Skeletal muscle tissue (tissue), 4 donors: Measurements from ENCODE around the gene GTPBP2. TPM values are rescaled to one million over a fixed set of nuclear protein-coding genes. Genes with fewer than 3 reads are reported as not detected.
A peak's percentile ranks its signal among the peaks of the same experiment; 100 is the strongest.

Source experiments
- H3K27ac ChIP-seq: one replicate; pipeline ENCODE4 v1.7.0; 2013; ENCODE audit warnings: mild to moderate bottlenecking, low read depth, low read length, inconsistent platforms
- H3K27me3 ChIP-seq, 3 donors: one replicate each; pipeline ENCODE4 v1.7.0; 2013; ENCODE audit warnings: low read length in 3 of 3; ENCODE audit not compliant: control insufficient read depth in 3 of 3, insufficient read depth in 3 of 3
- H3K36me3 ChIP-seq, 3 donors: one replicate each; pipeline ENCODE4 v1.7.0; 2013; ENCODE audit warnings: low read length in 3 of 3; ENCODE audit not compliant: control insufficient read depth in 3 of 3, insufficient read depth in 3 of 3
- H3K4me1 ChIP-seq, 3 donors: one replicate each; pipeline ENCODE4 v1.7.0; 2013; ENCODE audit warnings: low read length in 3 of 3, mild to moderate bottlenecking in 3 of 3; ENCODE audit not compliant: control insufficient read depth in 3 of 3, insufficient read depth in 3 of 3
- H3K4me3 ChIP-seq, 3 donors: one replicate each; pipeline ENCODE4 v1.7.0; 2013; ENCODE audit warnings: low read length in 3 of 3
- H3K9ac ChIP-seq, 3 donors: one replicate each; pipeline ENCODE4 v1.7.0; 2013; ENCODE audit warnings: low read length in 3 of 3, mild to moderate bottlenecking in 3 of 3, moderate library complexity in 2 of 3, low read depth in 1 of 3
- H3K9me3 ChIP-seq, 3 donors: one replicate each; pipeline ENCODE4 v1.7.0; 2013; ENCODE audit warnings: low read length in 3 of 3; ENCODE audit not compliant: control insufficient read depth in 3 of 3
- total RNA-seq: library from RNA; depleted of rRNA; stranded (reverse); fragments of >200 nt; gene quantifications from one replicate; pipeline ENCODE4 v1.2.3, GENCODE V29; 2014
- donor health status: Osteomylitis.

Gene GTPBP2
- total RNA-seq, 1 donor from 2014 or later: 30.8 TPM

- Histone ChIP-seq H3K36me3 (peaks cover 32 to 40% (median 36%) of the 10 kb centered on the region in 3 donors), H3K4me1 (peaks cover 78 to 97% (median 96%) of the 10 kb centered on the region in 3 donors), H3K27me3 (no peaks in the 10 kb centered on the region), H3K9ac (peak overlapping the region in 1 of 3 donors; percentile 83), H3K27ac (no peak overlapping the region), H3K9me3 (no peaks in the 10 kb centered on the region), H3K4me3 (peak overlapping the region in 1 of 3 donors; percentile 22)
Observed at GRCh38 chr6:43671011-43671800, 42.1 kb upstream of the GTPBP2 start.

DNA sequence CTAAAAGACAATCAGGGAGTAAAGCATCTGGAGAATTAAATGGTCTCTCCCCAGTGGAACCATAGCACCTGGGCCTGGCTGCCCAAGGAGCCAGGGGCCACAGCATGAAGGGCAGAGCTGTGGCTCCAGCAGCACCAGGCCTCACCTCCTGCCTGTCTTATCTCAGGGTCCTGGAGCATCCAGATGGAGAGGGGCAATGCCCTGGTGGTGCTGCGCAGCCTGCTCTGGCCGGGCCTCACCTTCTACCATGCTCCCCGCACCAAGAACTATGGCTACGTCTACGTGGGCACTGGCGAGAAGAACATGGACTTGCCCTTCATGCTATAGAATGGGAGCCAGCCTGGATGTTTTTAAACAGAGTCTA is 41.5 kb upstream of the GTPBP2 start:
- Histone ChIP-seq H3K4me3 (no peak overlapping the region), H3K4me1 (peaks cover 75 to 93% (median 91%) of the 10 kb centered on the region in 3 donors), H3K9ac (peak overlapping the region in 1 of 3 donors; percentile 83), H3K27ac (peak overlapping the region; percentile 74), H3K9me3 (no peaks in the 10 kb centered on the region), H3K36me3 (peaks cover 32 to 38% (median 36%) of the 10 kb centered on the region in 3 donors), H3K27me3 (no peaks in the 10 kb centered on the region)

DNA sequence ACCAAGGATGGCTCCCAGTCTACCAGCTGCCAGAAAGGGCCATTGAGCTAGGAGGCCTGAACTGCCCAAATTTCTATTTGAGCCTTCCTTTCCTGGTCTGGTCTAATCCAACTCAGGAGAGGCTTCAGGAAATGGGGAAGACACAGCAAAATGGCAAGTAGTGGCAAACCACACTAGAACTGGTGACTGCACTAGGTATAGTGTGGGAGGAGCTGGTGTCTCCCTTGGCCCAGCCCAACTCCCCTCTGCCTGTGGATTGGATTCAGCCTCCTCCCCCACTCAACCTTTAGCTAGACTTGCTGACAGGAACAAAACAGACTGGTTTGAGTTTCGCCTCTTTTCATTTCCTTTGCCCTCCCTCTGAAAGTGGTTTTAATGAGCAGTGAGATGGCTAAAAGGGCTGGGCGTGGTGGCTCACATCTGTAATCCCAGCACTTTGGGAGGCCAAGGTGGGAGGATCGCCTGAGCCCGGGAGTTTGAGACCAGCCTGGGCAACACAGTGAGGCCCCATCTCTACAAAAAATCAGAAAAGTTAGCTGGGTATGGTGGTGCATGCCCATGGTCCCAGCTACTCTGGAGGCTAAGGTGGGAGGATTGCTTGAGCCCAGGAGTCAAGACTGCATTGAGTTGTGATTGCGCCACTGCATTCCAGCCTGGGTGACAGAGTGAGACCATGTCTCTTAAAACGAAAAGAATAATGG is 41.0 kb upstream of the GTPBP2 start:
- peaks cover 31 to 34% (median 32%) of the 10 kb centered on the region in 3 donors for H3K36me3 ChIP-seq
- peak overlapping the region; percentile 74 for H3K27ac ChIP-seq
- H3K4me1 ChIP-seq: peaks cover 75 to 88% (median 86%) of the 10 kb centered on the region in 3 donors
- peak overlapping the region; percentile 4 to 83 (median 71) for H3K9ac ChIP-seq
- H3K27me3 ChIP-seq: no peaks in the 10 kb centered on the region
- H3K4me3 ChIP-seq: no peak overlapping the region
- H3K9me3 ChIP-seq: no peaks in the 10 kb centered on the region

DNA sequence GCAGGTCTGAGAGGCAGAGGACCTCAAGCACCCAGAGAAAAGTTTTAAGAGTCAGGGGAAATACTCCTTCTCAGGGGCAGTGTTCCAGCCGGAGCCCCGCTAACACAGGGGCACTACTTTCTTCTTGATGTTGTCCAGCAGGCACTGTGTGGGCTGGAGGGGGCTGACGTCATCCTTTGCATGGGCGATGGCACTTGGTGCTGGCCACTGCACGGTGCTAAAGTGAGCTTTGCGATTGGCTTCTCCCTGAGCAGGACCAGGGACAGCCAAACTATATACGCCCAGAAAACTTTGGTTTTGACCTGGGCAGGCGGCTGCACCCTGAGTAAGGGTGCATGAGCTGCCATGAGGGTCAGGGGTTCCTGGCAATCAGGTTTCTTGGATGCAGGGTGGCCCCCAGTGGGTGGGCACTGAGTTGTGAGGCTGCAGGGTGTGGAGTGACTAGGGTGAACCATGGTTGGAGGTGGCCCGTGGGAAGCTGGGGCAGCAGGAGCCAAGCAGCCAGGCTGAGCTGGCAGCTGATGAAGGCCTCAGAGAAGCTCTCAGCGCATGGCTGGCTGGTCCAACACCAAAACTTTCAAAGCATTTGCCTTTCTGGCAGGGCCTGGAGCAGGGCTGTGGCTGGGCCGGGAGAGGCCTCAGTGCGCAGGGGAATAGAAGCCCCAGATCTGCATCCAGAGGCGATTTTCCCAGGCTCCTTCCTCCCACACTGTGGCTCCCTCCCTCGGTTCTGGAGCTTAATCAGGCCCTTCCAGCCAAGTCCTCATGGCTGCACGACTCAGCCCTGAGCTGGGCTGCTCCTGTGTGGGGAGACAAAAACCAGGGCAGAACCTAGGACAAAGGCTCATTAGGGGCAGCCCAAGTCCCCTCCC is 40.2 kb upstream of the GTPBP2 start:
- Histone ChIP-seq H3K9me3 (no peaks in the 10 kb centered on the region), H3K4me3 (peak overlapping the region in 1 of 3 donors; percentile 45), H3K9ac (peak overlapping the region; percentile 4 to 83 (median 81)), H3K27ac (peak overlapping the region; percentile 74), H3K27me3 (peaks cover 0 to 3% (median 0%) of the 10 kb centered on the region in 3 donors), H3K4me1 (peaks cover 68 to 80% (median 78%) of the 10 kb centered on the region in 3 donors), H3K36me3 (peaks cover 24 to 26% (median 24%) of the 10 kb centered on the region in 3 donors)

DNA sequence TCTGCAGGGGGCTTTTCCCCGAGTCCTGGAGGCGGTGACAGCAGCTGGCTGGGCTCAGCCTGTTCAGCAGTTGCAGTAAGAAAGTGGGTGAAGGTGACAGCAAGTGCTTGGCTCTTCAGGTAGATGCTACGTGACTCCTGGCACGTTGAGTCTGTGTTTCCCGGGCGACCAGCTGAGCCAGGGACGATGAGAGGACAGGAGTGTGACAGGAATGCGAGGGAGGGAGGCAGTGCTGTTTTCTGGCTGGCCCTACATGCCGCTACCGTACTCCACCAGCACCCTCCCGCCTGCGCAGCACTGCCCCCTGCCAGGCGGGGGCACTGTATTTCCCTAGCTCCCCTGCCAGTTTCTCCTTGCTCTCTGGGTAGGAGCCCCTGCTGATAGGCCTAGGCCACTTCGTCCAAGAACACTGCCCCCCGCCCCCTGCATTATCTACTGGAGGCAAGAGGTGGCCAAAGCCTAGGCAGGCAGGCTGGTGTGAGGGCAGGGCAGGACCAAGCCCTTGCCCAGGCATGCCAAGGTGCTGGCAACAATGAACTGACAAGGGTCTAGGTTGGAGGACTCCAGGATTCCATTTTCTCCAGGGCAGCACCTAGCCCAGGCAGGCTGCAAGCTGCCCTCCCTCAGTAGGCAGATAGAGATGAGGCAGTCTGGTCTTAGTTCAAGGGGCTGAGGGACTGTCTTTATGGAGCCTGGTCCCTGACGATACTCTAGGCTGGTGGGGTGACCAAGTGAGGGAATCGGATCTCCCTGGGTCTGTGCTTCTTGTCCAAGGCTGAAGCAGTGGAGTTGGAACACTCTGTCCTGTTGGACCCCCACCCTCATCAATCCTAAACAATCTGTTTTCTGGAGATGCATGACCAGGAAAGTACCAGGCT is 39.3 kb upstream of the GTPBP2 start:
- Histone ChIP-seq H3K9ac (peak overlapping the region; percentile 12 to 83 (median 81)), H3K27me3 (peaks cover 0 to 3% (median 0%) of the 10 kb centered on the region in 3 donors), H3K36me3 (peaks cover 18% of the 10 kb centered on the region in 3 donors), H3K4me3 (peak overlapping the region in 1 of 3 donors; percentile 45), H3K27ac (peak overlapping the region; percentile 74), H3K9me3 (no peaks in the 10 kb centered on the region), H3K4me1 (peaks cover 59 to 71% (median 69%) of the 10 kb centered on the region in 3 donors)

GRCh38 chr6:43667245-43668150 is 38.4 kb upstream of the GTPBP2 start:
- Histone ChIP-seq H3K4me3 (peak overlapping the region in 2 of 3 donors; percentile 32 to 56), H3K9me3 (no peaks in the 10 kb centered on the region), H3K27ac (peak overlapping the region; percentile 74), H3K4me1 (peaks cover 52 to 64% (median 60%) of the 10 kb centered on the region in 3 donors), H3K36me3 (peaks cover 18% of the 10 kb centered on the region in 3 donors), H3K9ac (peak overlapping the region in 2 of 3 donors; percentile 45 to 83), H3K27me3 (peaks cover 0 to 3% (median 0%) of the 10 kb centered on the region in 3 donors)

- H3K27ac ChIP-seq: no peak overlapping the region
Observed at GRCh38 chr6:43666196-43666920, 37.3 kb upstream of the GTPBP2 start.

DNA sequence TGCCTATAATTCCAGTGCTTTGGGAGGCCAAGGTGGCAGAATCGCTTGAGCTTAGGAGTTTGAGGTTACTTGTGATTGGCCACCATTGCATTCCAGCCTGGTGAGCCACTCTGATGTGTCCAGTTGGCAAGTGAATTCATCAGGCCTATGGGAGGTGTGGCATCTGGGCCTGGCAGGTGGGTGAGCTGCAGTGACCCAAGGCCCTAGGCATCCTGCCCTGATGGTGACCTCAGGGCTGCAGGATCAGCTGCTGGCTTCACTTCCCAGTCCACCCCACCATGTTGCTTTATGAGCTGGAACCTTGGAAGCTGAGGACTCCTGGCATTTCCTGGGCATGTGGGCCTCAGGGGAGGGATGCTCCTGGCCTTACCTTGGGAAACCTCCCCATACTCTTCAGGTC is 36.3 kb upstream of the GTPBP2 start:
- peaks cover under 1 to 1% (median under 1%) of the 10 kb centered on the region in 3 donors for H3K36me3 ChIP-seq
- no peak overlapping the region for H3K4me3 ChIP-seq
- peaks cover 34 to 43% (median 39%) of the 10 kb centered on the region in 3 donors for H3K4me1 ChIP-seq
- no peak overlapping the region for H3K27ac ChIP-seq
- peaks cover 0 to 2% (median 0%) of the 10 kb centered on the region in 3 donors for H3K9me3 ChIP-seq
- peaks cover 0 to 3% (median 0%) of the 10 kb centered on the region in 3 donors for H3K27me3 ChIP-seq
- H3K9ac ChIP-seq: no peak overlapping the region

More at GRCh38 chr6:43666196-43666920, 37.3 kb upstream of the GTPBP2 start:
- Histone ChIP-seq H3K4me1 (peaks cover 43 to 53% (median 48%) of the 10 kb centered on the region in 3 donors), H3K36me3 (peaks cover 9 to 11% (median 10%) of the 10 kb centered on the region in 3 donors), H3K9me3 (no peaks in the 10 kb centered on the region), H3K27me3 (peaks cover 0 to 3% (median 0%) of the 10 kb centered on the region in 3 donors), H3K9ac (peak overlapping the region in 1 of 3 donors; percentile 83), H3K4me3 (no peak overlapping the region)
